Hepatocyte (in vitro differentiated cells): Measurements from ENCODE around the gene AZU1. TPM values are rescaled to one million over a fixed set of nuclear protein-coding genes. Genes with fewer than 3 reads are reported as not detected.
"Not testable (repeated sequence)": the region's sequence is repeated elsewhere in the genome, so short reads cannot be mapped to it uniquely, and the experiment has no call there.

Source experiments
- DNase-seq: peaks from one replicate; pipeline ENCODE4 v3.0.0-alpha.2; 2016; ENCODE audit warnings: low spot score
- H2AFZ ChIP-seq: fragments of 200-600 bp; sonication (generic); 2 replicates; pipeline ENCODE4 v1.6.0; 2016; ENCODE audit warnings: antibody characterized with exemption, mild to moderate bottlenecking
- H3K27ac ChIP-seq: fragments of 200-600 bp; sonication (generic); 2 replicates; pipeline ENCODE4 v1.5.1; 2016; ENCODE audit warnings: mild to moderate bottlenecking
- H3K27me3 ChIP-seq: fragments of 200-600 bp; sonication (generic); 2 replicates; pipeline ENCODE4 v1.6.1; 2016
- H3K36me3 ChIP-seq: fragments of 200-600 bp; sonication (generic); replicated peaks from 2 replicates; pipeline ENCODE4 v1.5.1; 2016; ENCODE audit warnings: low read depth; ENCODE audit not compliant: insufficient read depth
- H3K4me1 ChIP-seq: fragments of 200-600 bp; sonication (generic); 2 replicates; pipeline ENCODE4 v1.5.1; 2016; ENCODE audit warnings: mild to moderate bottlenecking, moderate library complexity; ENCODE audit not compliant: insufficient read depth
- H3K4me2 ChIP-seq: fragments of 200-600 bp; sonication (generic); 2 replicates; pipeline ENCODE4 v1.6.0; 2016
- H3K4me3 ChIP-seq: fragments of 200-600 bp; sonication (generic); 2 replicates; pipeline ENCODE4 v1.5.1; 2016; ENCODE audit warnings: mild to moderate bottlenecking
- H3K79me2 ChIP-seq: fragments of 200-600 bp; sonication (generic); 2 replicates; pipeline ENCODE4 v1.6.0; 2017; ENCODE audit warnings: mild to moderate bottlenecking
- H3K9me2 ChIP-seq: fragments of 200-600 bp; sonication (generic); replicated peaks from 2 replicates; pipeline ENCODE4 v1.6.0; 2017; ENCODE audit warnings: mild to moderate bottlenecking; ENCODE audit not compliant: insufficient read depth
- H3K9me3 ChIP-seq: fragments of 200-600 bp; sonication (generic); 2 replicates; pipeline ENCODE4 v1.5.1; 2016; ENCODE audit warnings: low read depth, mild to moderate bottlenecking
- H4K20me1 ChIP-seq: fragments of 200-600 bp; sonication (generic); 2 replicates; pipeline ENCODE4 v1.6.0; 2016; ENCODE audit warnings: mild to moderate bottlenecking; ENCODE audit not compliant: insufficient read depth, poor library complexity, severe bottlenecking
- EZH2 ChIP-seq: fragments of 200-600 bp; sonication (generic); IDR thresholded peaks from 2 replicates; pipeline ENCODE4 v1.6.1; 2016; ENCODE audit warnings: antibody characterized with exemption, mild to moderate bottlenecking, borderline replicate concordance
- EZH2phosphoT487 ChIP-seq: fragments of 200-600 bp; sonication (generic); IDR thresholded peaks from one replicate; pipeline ENCODE4 v1.6.1; 2018; ENCODE audit warnings: antibody characterized with exemption, mild to moderate bottlenecking, low read depth, moderate library complexity; ENCODE audit not compliant: unreplicated experiment, severe bottlenecking
- WGBS: methylation state at CpG from one replicate; pipeline ENCODE4 v1.1.6; 2016; ENCODE audit warnings: low lambda C conversion rate; ENCODE audit errors: missing lambda C conversion rate; 5-methylcytosine and 5-hydroxymethylcytosine counted together
- polyA plus RNA-seq: library from polyadenylated mRNA; unstranded; fragments of >200 nt; fragmentation: Nextera tagmentation; extraction: Ambion mirVana; gene quantifications from 2 replicates; pipeline ENCODE4 v1.2.1, GENCODE V29; 2016
- total RNA-seq: library from RNA; depleted of rRNA; stranded (reverse); fragments of >200 nt; gene quantifications from 2 replicates; pipeline ENCODE4 v1.2.3, GENCODE V29; 2014
- TF ChIP-seq, protein P1 (sequence below): fragments of 200-600 bp; sonication (generic); IDR thresholded peaks from 2 replicates; pipeline ENCODE4 v1.5.1; 2016; ENCODE audit warnings: antibody characterized with exemption, mild to moderate bottlenecking; ENCODE audit not compliant: poor library complexity

The AZU1 gene
- total and polyA plus RNA-seq, 2 experiments from 2014 or later: 0.94 TPM; not detected in 1

DNA sequence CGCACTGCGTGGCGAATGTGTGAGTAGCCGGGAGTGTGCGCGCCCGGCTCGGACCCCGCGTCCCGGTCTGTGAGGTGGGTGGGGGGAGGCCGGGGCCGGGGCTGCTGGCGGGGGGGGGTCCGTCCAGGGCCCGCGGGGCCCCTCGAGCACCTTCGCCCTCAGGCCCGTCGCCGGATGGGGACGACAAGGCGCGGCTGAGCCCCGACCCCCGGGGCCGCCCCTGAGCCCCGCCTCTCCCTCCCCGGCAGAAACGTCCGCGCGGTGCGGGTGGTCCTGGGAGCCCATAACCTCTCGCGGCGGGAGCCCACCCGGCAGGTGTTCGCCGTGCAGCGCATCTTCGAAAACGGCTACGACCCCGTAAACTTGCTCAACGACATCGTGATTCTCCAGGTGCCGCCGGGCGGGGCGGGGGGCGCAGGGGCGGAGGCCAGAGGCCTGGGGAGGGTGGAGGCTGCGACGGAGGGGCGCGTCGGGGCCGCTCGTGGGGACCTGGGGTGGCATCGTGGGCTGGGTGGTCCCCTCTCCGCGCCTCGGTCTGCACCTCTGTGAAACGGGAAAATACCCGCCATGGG lies 25.5 kb downstream of the AZU1 start:
- Histone ChIP-seq H3K27me3 (no peaks in the 10 kb centered on the region), H3K27ac (no peak overlapping the region), H3K4me1 (no peaks in the 10 kb centered on the region), H3K79me2 (no peaks in the 10 kb centered on the region), H3K9me3 (no peaks in the 10 kb centered on the region), H3K4me3 (no peak overlapping the region), H3K4me2 (no peak overlapping the region), H3K9me2 (no peaks in the 10 kb centered on the region), H3K36me3 (no peaks in the 10 kb centered on the region), H4K20me1 (no peaks in the 10 kb centered on the region), H2AFZ (no peak overlapping the region)
- TF ChIP-seq EZH2phosphoT487 (no peak), EZH2 (no peak)
- TF ChIP-seq, protein P1, sequence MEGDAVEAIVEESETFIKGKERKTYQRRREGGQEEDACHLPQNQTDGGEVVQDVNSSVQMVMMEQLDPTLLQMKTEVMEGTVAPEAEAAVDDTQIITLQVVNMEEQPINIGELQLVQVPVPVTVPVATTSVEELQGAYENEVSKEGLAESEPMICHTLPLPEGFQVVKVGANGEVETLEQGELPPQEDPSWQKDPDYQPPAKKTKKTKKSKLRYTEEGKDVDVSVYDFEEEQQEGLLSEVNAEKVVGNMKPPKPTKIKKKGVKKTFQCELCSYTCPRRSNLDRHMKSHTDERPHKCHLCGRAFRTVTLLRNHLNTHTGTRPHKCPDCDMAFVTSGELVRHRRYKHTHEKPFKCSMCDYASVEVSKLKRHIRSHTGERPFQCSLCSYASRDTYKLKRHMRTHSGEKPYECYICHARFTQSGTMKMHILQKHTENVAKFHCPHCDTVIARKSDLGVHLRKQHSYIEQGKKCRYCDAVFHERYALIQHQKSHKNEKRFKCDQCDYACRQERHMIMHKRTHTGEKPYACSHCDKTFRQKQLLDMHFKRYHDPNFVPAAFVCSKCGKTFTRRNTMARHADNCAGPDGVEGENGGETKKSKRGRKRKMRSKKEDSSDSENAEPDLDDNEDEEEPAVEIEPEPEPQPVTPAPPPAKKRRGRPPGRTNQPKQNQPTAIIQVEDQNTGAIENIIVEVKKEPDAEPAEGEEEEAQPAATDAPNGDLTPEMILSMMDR: no peak
- 95% methylated on average over 23 of the region's 67 CpGs for WGBS
- no peak for DNase-seq

DNA sequence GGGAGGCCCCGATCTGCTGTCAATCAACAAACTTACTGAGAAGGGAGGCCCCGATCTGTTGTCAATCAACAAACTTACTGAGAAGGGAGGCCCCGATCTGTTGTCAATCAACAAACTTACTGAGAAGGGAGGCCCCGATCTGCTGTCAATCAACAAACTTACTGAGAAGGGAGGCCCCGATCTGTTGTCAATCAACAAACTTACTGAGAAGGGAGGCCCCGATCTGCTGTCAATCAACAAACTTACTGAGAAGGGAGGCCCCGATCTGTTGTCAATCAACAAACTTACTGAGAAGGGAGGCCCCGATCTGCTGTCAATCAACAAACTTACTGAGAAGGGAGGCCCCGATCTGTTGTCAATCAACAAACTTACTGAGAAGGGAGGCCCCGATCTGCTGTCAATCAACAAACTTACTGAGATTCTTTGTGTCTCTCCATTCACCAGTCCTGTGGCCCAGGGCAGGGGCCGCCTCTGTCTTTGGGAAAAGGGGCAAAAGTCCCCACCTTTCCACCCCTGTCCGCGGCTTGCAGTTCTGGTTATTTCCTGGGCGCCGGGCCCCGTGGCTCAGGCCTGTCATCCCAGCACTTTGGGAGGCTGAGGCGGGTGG lies 26.1 kb downstream of the AZU1 start:
- not testable (repeated sequence) for H3K27ac ChIP-seq, H3K4me2 ChIP-seq, DNase-seq, H4K20me1 ChIP-seq, H3K36me3 ChIP-seq, H3K4me3 ChIP-seq, H3K9me2 ChIP-seq, H3K4me1 ChIP-seq, H3K79me2 ChIP-seq, H2AFZ ChIP-seq, H3K27me3 ChIP-seq, H3K9me3 ChIP-seq
- 86% methylated on average over 9 of the region's 17 CpGs for WGBS

DNA sequence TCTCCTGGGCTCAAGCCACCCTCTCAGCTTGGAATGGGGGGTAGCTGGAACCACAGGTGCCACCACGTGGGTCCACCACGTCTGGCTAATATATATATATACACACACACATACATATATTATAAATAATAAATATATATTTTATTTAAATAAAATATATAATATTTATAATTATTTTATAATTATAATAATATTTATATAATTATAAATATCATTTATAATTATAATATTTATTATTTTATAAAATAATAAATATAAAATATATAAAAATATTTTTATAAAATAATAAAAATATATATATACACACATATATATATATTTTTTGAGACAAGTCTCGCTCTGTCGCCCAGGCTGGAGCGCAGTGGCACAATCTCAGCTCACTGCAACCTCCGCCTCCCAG lies 26.9 kb downstream of the AZU1 start:
- no peaks in the 10 kb centered on the region for H4K20me1 ChIP-seq
- no peak overlapping the region for H3K4me3 ChIP-seq
- TF ChIP-seq, protein P1: no peak
- TF ChIP-seq EZH2: no peak
- TF ChIP-seq EZH2phosphoT487: no peak
- H3K27ac ChIP-seq: no peak overlapping the region
- DNase-seq: no peak
- no peaks in the 10 kb centered on the region for H3K9me2 ChIP-seq
- H3K27me3 ChIP-seq: no peaks in the 10 kb centered on the region
- H3K4me2 ChIP-seq: no peak overlapping the region
- no peaks in the 10 kb centered on the region for H3K9me3 ChIP-seq
- H2AFZ ChIP-seq: no peak overlapping the region
- H3K4me1 ChIP-seq: no peaks in the 10 kb centered on the region
- H3K79me2 ChIP-seq: no peaks in the 10 kb centered on the region
- H3K36me3 ChIP-seq: no peaks in the 10 kb centered on the region
- 81% methylated on average over 6 of the region's 6 CpGs for WGBS

DNA sequence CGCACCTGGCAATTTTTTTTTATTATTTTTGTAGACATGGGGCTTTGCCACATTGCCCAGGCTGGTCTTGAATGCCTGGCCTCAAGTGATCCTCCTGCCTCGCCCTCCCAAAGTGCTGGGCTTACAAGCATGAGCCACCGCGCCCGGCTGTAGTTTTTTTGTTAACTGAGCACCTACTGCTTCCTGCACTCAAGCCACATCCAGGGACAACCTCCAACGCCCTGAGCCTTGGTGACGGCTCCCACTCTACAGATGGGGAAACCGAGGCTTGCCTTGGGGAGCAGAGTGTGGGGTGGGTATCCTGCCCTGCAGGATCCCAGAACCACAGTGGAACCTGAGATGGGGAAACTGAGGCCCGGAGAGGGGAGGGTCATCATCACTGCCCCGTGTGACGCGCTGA lies 27.5 kb downstream of the AZU1 start:
- Histone ChIP-seq H3K4me3 (no peak overlapping the region), H3K9me2 (no peaks in the 10 kb centered on the region), H3K36me3 (no peaks in the 10 kb centered on the region), H3K4me2 (no peak overlapping the region), H3K4me1 (peaks cover 3% of the 10 kb centered on the region), H2AFZ (no peak overlapping the region), H3K27me3 (no peaks in the 10 kb centered on the region), H3K79me2 (no peaks in the 10 kb centered on the region), H3K27ac (no peak overlapping the region), H3K9me3 (no peaks in the 10 kb centered on the region), H4K20me1 (no peaks in the 10 kb centered on the region)
- DNase-seq: no peak
- 90% methylated on average over 12 of the region's 12 CpGs for WGBS
- TF ChIP-seq, protein P1: no peak
